A549 (cell line): ENCODE results near the gene EML4. TPM values are rescaled to one million over a fixed set of nuclear protein-coding genes. Genes with fewer than 3 reads are reported as not detected.

Experiments
- ATAC-seq, 2 experiments: fragments of 200-7000 bp in 1 of 2; fragments of >200 bp in 1 of 2; cut with Nextera tagmentation in 1 of 2; cut with Tn5 transposase in 1 of 2; 3 replicates each; pipeline versions ENCODE4 v1.8.0 to v1.9.1; 2018 to 2020; ENCODE audit warnings: mild to moderate bottlenecking in 1 of 2, moderate library complexity in 1 of 2
- CTCF ChIA-PET: fragments of 300-600 bp; sonication (Branson Sonifier 250); formaldehyde crosslinking; extraction: SDS; loops from one replicate; lab custom pipeline; 2021; ENCODE audit warnings: antibody characterized with exemption, inconsistent platforms; lab: Yijun Ruan, JAX
- POLR2A ChIA-PET: fragments of 350-600 bp; formaldehyde crosslinking; extraction: SDS; loops from one replicate; lab custom pipeline; 2021; ENCODE audit warnings: antibody characterized with exemption, inconsistent platforms; lab: Yijun Ruan, JAX
- DNase-seq, 2 experiments: peaks; one replicate each; pipeline versions ENCODE4 v3.0.0 to v3.0.0-alpha.2; 2011 to 2016; ENCODE audit warnings: low read depth in 1 of 2, low spot score in 1 of 2
- FAIRE-seq: peaks from 2 replicates; lab custom pipeline; 2011; peaks lifted over from hg19 to GRCh38; lab: Jason Lieb, UNC
- H3K27ac ChIP-seq, 2 experiments: fragments of >200 bp; sonication (Bioruptor Twin); formaldehyde crosslinking; 3 replicates each; pipeline ENCODE4 v1.5.1; 2016 to 2017
- H3K4me1 ChIP-seq: fragments of >200 bp; sonication (Bioruptor Twin); formaldehyde crosslinking; 3 replicates; pipeline ENCODE4 v1.6.1; 2016
- H3K4me2 ChIP-seq: fragments of >200 bp; sonication (Bioruptor Twin); formaldehyde crosslinking; 3 replicates; pipeline ENCODE4 v1.6.1; 2016
- H3K4me3 ChIP-seq: fragments of >200 bp; sonication (Bioruptor Twin); formaldehyde crosslinking; 3 replicates; pipeline ENCODE4 v1.5.1; 2016
- H3K9me3 ChIP-seq: fragments of >200 bp; sonication (Bioruptor Twin); formaldehyde crosslinking; 3 replicates; pipeline ENCODE4 v1.6.1; 2016
- CHD4 ChIP-seq: fragments of 200-600 bp; sonication (generic); IDR thresholded peaks from 2 replicates; pipeline ENCODE4 v1.6.1; 2016; ENCODE audit warnings: antibody characterized with exemption, mild to moderate bottlenecking, borderline replicate concordance
- EP300 ChIP-seq, 2 experiments: fragments of >200 bp; sonication (Bioruptor Twin); formaldehyde crosslinking; IDR thresholded peaks; 2 replicates in 1 of 2; 3 replicates in 1 of 2; pipeline ENCODE4 v1.6.1; 2016 to 2017
- ESRRA ChIP-seq: fragments of 150-350 bp; IDR thresholded peaks from 2 replicates; pipeline ENCODE4 v1.6.1; 2014; ENCODE audit warnings: mild to moderate bottlenecking, low read length, borderline replicate concordance
- FOSB ChIP-seq: fragments of 250-450 bp; sonication (Bioruptor Pico); IDR thresholded peaks from 2 replicates; pipeline ENCODE4 v1.5.0; 2020; ENCODE audit warnings: mild to moderate bottlenecking, moderate library complexity
- FOXS1 ChIP-seq: fragments of 250-450 bp; sonication (Bioruptor Pico); IDR thresholded peaks from 2 replicates; pipeline ENCODE4 v1.5.0; 2020; ENCODE audit warnings: mild to moderate bottlenecking, moderate library complexity
- HOXA7 ChIP-seq: fragments of 250-450 bp; sonication (Bioruptor Pico); IDR thresholded peaks from 2 replicates; pipeline ENCODE4 v1.5.0; 2020; ENCODE audit warnings: mild to moderate bottlenecking, moderate library complexity
- HOXB5 ChIP-seq: fragments of 250-450 bp; sonication (Bioruptor Pico); IDR thresholded peaks from 2 replicates; pipeline ENCODE4 v1.5.0; 2020; ENCODE audit warnings: mild to moderate bottlenecking, moderate library complexity
- JUN ChIP-seq, 2 experiments: fragments of >200 bp; sonication (Bioruptor Twin); formaldehyde crosslinking; IDR thresholded peaks; 2 replicates in 1 of 2; 3 replicates in 1 of 2; pipeline ENCODE4 v1.6.1; 2016 to 2017
- KDM5A ChIP-seq: fragments of 200-600 bp; sonication (generic); IDR thresholded peaks from 2 replicates; pipeline ENCODE4 v1.6.1; 2016; ENCODE audit warnings: antibody characterized with exemption, mild to moderate bottlenecking
- RAD21 ChIP-seq, 2 experiments: fragments of >200 bp in 1 of 2; sonication (Bioruptor Twin) in 1 of 2; formaldehyde crosslinking in 1 of 2; IDR thresholded peaks in 1 of 2; conservative IDR thresholded peaks in 1 of 2; 2 replicates in 1 of 2; 3 replicates in 1 of 2; pipeline ENCODE4 v1.6.1; 2012 to 2018; ENCODE audit warnings: inconsistent platforms in 1 of 2
- RNF2 ChIP-seq: fragments of 200-600 bp; sonication (generic); IDR thresholded peaks from 2 replicates; pipeline ENCODE4 v1.6.1; 2016; ENCODE audit warnings: low read depth, mild to moderate bottlenecking, antibody characterized with exemption, moderate library complexity, borderline replicate concordance
- WGBS: methylation state at CpG from one replicate; pipeline ENCODE4 v1.1.6; 2017; ENCODE audit errors: missing lambda C conversion rate; 5-methylcytosine and 5-hydroxymethylcytosine counted together
- polyA plus RNA-seq, 4 experiments: library from polyadenylated mRNA; depleted of rRNA in 3 of 4; stranded (reverse); fragments of >200 nt; fragmentation: RNase III in 1 of 4; extraction: RNeasy Plus Mini Kit Qiagen cat#74134 plus additional on column Dnase treatment in 1 of 4; gene quantifications; 2 replicates in 3 of 4; 3 replicates in 1 of 4; pipeline ENCODE4 v1.2.3, GENCODE V29; 2011 to 2017
- TF ChIP-seq, protein P1 (sequence below): IDR thresholded peaks from 2 replicates; pipeline ENCODE4 v1.6.1; 2012; ENCODE audit warnings: low read depth, borderline replicate concordance
- TF ChIP-seq, protein P2 (sequence below): fragments of >200 bp; sonication (Bioruptor Twin); formaldehyde crosslinking; IDR thresholded peaks from 2 replicates; pipeline ENCODE4 v1.6.1; 2016
- TF ChIP-seq, protein P3 (sequence below): fragments of 200-600 bp; sonication (generic); IDR thresholded peaks from 2 replicates; pipeline ENCODE4 v1.6.1; 2016; ENCODE audit warnings: antibody characterized with exemption, mild to moderate bottlenecking, moderate library complexity

EML4 gene
- polyA plus RNA-seq, 2 of the 4 experiments (the other 2 are of a cell fraction): 34.6 to 130 TPM

DNA sequence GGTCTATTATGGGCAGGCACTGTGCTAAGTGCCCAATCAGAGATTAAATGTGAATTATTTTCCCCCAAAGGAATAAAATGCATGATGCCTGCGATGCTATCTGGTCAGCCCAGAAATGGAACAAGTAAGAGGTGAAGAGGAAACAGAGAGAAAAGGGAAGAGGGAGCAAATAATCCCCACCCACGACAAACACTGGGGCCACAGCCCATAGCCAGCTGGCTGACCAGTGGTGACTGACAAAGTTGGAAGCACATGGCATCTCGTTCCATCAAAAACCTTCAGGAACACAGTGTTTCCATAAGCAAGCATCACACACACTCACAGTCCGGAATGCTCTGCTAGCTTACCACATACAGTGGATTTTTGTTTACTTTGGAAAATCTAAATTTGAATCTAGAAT lies 213.0 kb downstream of the EML4 start:
- no peaks in the 10 kb centered on the region for H3K4me1 ChIP-seq
- H3K4me2 ChIP-seq: no peak overlapping the region
- H3K4me3 ChIP-seq: no peak overlapping the region
- ChIA-PET POLR2A (no interaction called here), CTCF (interaction anchor here (0.8 to 2.1 kb wide), 2 partner anchors 11 to 301 kb away, joined by 4 to 7 read pairs; no protein-coding TSS in a partner anchor)
- TF ChIP-seq JUN (IDR thresholded peaks at IDR 0.05): no peak
- no peak for TF ChIP-seq ESRRA
- no peak for TF ChIP-seq EP300 (IDR thresholded peaks at IDR 0.05)
- TF ChIP-seq, protein P1, sequence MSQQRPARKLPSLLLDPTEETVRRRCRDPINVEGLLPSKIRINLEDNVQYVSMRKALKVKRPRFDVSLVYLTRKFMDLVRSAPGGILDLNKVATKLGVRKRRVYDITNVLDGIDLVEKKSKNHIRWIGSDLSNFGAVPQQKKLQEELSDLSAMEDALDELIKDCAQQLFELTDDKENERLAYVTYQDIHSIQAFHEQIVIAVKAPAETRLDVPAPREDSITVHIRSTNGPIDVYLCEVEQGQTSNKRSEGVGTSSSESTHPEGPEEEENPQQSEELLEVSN: no peak
- no peak for TF ChIP-seq RNF2
- TF ChIP-seq HOXA7: no peak
- TF ChIP-seq, protein P2, sequence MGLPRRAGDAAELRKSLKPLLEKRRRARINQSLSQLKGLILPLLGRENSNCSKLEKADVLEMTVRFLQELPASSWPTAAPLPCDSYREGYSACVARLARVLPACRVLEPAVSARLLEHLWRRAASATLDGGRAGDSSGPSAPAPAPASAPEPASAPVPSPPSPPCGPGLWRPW: no peak
- no peak for TF ChIP-seq CHD4
- TF ChIP-seq RAD21 (conservative IDR thresholded peaks at IDR 0.05 in 1 of 2, IDR thresholded peaks at IDR 0.05 in 1 of 2): no peak
- TF ChIP-seq HOXB5: no peak
- TF ChIP-seq, protein P3, sequence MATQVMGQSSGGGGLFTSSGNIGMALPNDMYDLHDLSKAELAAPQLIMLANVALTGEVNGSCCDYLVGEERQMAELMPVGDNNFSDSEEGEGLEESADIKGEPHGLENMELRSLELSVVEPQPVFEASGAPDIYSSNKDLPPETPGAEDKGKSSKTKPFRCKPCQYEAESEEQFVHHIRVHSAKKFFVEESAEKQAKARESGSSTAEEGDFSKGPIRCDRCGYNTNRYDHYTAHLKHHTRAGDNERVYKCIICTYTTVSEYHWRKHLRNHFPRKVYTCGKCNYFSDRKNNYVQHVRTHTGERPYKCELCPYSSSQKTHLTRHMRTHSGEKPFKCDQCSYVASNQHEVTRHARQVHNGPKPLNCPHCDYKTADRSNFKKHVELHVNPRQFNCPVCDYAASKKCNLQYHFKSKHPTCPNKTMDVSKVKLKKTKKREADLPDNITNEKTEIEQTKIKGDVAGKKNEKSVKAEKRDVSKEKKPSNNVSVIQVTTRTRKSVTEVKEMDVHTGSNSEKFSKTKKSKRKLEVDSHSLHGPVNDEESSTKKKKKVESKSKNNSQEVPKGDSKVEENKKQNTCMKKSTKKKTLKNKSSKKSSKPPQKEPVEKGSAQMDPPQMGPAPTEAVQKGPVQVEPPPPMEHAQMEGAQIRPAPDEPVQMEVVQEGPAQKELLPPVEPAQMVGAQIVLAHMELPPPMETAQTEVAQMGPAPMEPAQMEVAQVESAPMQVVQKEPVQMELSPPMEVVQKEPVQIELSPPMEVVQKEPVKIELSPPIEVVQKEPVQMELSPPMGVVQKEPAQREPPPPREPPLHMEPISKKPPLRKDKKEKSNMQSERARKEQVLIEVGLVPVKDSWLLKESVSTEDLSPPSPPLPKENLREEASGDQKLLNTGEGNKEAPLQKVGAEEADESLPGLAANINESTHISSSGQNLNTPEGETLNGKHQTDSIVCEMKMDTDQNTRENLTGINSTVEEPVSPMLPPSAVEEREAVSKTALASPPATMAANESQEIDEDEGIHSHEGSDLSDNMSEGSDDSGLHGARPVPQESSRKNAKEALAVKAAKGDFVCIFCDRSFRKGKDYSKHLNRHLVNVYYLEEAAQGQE: no peak
- no peak for TF ChIP-seq FOSB (CRISPR knock-in tag)
- TF ChIP-seq FOXS1 (CRISPR knock-in tag): no peak
- TF ChIP-seq KDM5A: no peak
- no peaks in the 10 kb centered on the region for H3K9me3 ChIP-seq
- H3K27ac ChIP-seq: no peak overlapping the region
- FAIRE-seq (no peak), ATAC-seq (no peak), DNase-seq (no peak)
- WGBS: 54% methylated on average over 4 of the region's 4 CpGs

Other genes with a start within 250 kb of the EML4 start
- gene PKDCC, start 121.3 kb upstream of the EML4 start, polyA plus RNA-seq (2011; rRNA removed): 30.0 and 42.9 TPM in 2 replicates
- gene PKDCC, start 121.3 kb upstream of the EML4 start, polyA plus RNA-seq (2017; fragmentation: RNase III; extraction: RNeasy Plus Mini Kit Qiagen cat#74134 plus additional on column Dnase treatment): 64.5 to 99.1 TPM (median 82.4 TPM) in 3 replicates
- gene COX7A2L, start 191.9 kb downstream of the EML4 start, polyA plus RNA-seq (2011; rRNA removed): 219 and 258 TPM in 2 replicates
- gene COX7A2L, start 191.9 kb downstream of the EML4 start, polyA plus RNA-seq (2017; fragmentation: RNase III; extraction: RNeasy Plus Mini Kit Qiagen cat#74134 plus additional on column Dnase treatment): 126 to 130 TPM (median 127 TPM) in 3 replicates